ENCODE results near the gene DIAPH2. TPM values are rescaled to one million over a fixed set of nuclear protein-coding genes. Genes with fewer than 3 reads are reported as not detected.

Gene DIAPH2
- total and polyA plus RNA-seq, 2 of the 13 experiments (the other 11 are each of a cell fraction or from before 2014, with no cell fraction given), result 2.1 to 8.5 TPM

GRCh38 chrX:97159916-97160800 is 475.5 kb downstream of the DIAPH2 start:
- Histone ChIP-seq H4K20me1 (ENCODE audit: insufficient read depth, low read length) (no peaks in the 10 kb centered on the region), H3K36me3 (replicated peaks in 1 of 2; ENCODE audit: control insufficient read depth in 1 of 2, insufficient read depth in 2 of 2, low read length in 2 of 2) (no peaks in the 10 kb centered on the region), H3K4me1 (ENCODE audit: insufficient read depth, low read length) (no peaks in the 10 kb centered on the region), H2AFZ (ENCODE audit: low read length) (no peak overlapping the region), H3K9me3 (ENCODE audit: low read length) (no peaks in the 10 kb centered on the region), H3K4me3 (replicated peaks in 1 of 3; ENCODE audit: insufficient read depth in 1 of 3, low read depth in 2 of 3, low read length in 3 of 3) (no peak overlapping the region), H3K27ac (ENCODE audit: extremely low read length, insufficient read depth, low read length) (no peak overlapping the region), H3K27me3 (ENCODE audit: control insufficient read depth in 1 of 2, insufficient read depth in 2 of 2, low read length in 2 of 2) (no peaks in the 10 kb centered on the region), H3K4me2 (ENCODE audit: low read depth, low read length) (no peak overlapping the region), H3K79me2 (ENCODE audit: insufficient read depth, low read length) (no peaks in the 10 kb centered on the region), H3K9ac (ENCODE audit: insufficient read depth, low read depth, low read length) (no peak overlapping the region)
- ChIA-PET POLR2A (no interaction called here), CTCF (ENCODE audit: low intra/inter-chr PET ratio, low total read pairs) (no interaction called here)
- ATAC-seq (peak; percentile 52; the same call in 2 of the 3 replicates), DNase-seq (ENCODE audit: low spot score) (peak; percentile 32), FAIRE-seq (no peak)
- in situ Hi-C loops (cut with HindIII; ENCODE audit: extremely low pct_ligation_motif_present, low pct_unique_long_range_greater_than_20kb) (no loop called here), intact Hi-C loops (cut with micrococcal nuclease; ENCODE audit: unreplicated experiment) (no loop called here)
- BruUV-seq (replicated peaks), result no TSS peak
- TF ChIP-seq TIGD3 (CRISPR knock-in tag; IDR thresholded peaks at IDR 0.05; ENCODE audit: borderline replicate concordance), result no peak
- TF ChIP-seq GATAD2A (CRISPR knock-in tag; IDR thresholded peaks at IDR 0.05), result peak; percentile 35; the same call in 1 of the 2 replicates
- TF ChIP-seq ATF6 (CRISPR knock-in tag; conservative IDR thresholded peaks at IDR 0.05), result no peak
- peak; percentile 74 for TF ChIP-seq HNF1A (IDR thresholded peaks at IDR 0.05; ENCODE audit: low read depth)
- peak; percentile 52; the same call in 1 of the 2 replicates for TF ChIP-seq HNF1A (CRISPR knock-in tag; IDR thresholded peaks at IDR 0.05; ENCODE audit: borderline replicate concordance)
- no peak for TF ChIP-seq ZNF619 (CRISPR knock-in tag; IDR thresholded peaks at IDR 0.05)
- peak; percentile 26; the same call in 1 of the 2 replicates for TF ChIP-seq CEBPB (IDR thresholded peaks at IDR 0.05; ENCODE audit: borderline replicate concordance, low read depth, low read length)
- no peak for TF ChIP-seq TBP (CRISPR knock-in tag; IDR thresholded peaks at IDR 0.05)
- peak in 1 of 2 experiments; percentile 81; a peak in 1 of 4 replicates for TF ChIP-seq ATF4 (CRISPR knock-in tag; IDR thresholded peaks at IDR 0.05)
- peak; percentile 61 for TF ChIP-seq CEBPG (CRISPR knock-in tag; IDR thresholded peaks at IDR 0.05)
- TF ChIP-seq ARID3A (IDR thresholded peaks at IDR 0.05; ENCODE audit: low read depth, low read length), result peak; percentile 34; the same call in 1 of the 2 replicates
- 0 out of 2 replicates have a peak, but pooled peaks have one; percentile 46 for TF ChIP-seq HNRNPUL1 (IDR thresholded peaks at IDR 0.05; ENCODE audit: low read depth, low read length)
- WGBS (ENCODE audit: low lambda C conversion rate), result 52% methylated on average over 7 of the region's 7 CpGs

Data from HepG2 (cell line).